Hepatic stellate cell (primary cell): ENCODE results near the gene AGBL1.
"Not testable (repeated sequence)": the region's sequence is repeated elsewhere in the genome, so short reads cannot be mapped to it uniquely, and the experiment has no call there.

Source experiments
- DNase-seq: peaks from one replicate; pipeline ENCODE4 v3.0.0; 2011; ENCODE audit warnings: low spot score

AGBL1 gene

GRCh38 chr15:86522721-86523120 is 443.1 kb downstream of the AGBL1 start:
- no peak for DNase-seq

- DNase-seq, result no peak
Measured at GRCh38 chr15:86526938-86527690, 447.4 kb downstream of the AGBL1 start.

GRCh38 chr15:86528094-86528493 is 448.4 kb downstream of the AGBL1 start:
- not testable (repeated sequence) for DNase-seq

- no peak for DNase-seq
Measured at GRCh38 chr15:86538141-86538540, 458.5 kb downstream of the AGBL1 start.

- no peak for DNase-seq
Measured at GRCh38 chr15:86540840-86541467, 461.3 kb downstream of the AGBL1 start.

- no peak for DNase-seq
Measured at GRCh38 chr15:86541540-86541939, 461.9 kb downstream of the AGBL1 start.

GRCh38 chr15:86550075-86550474 is 470.4 kb downstream of the AGBL1 start:
- DNase-seq, result no peak

GRCh38 chr15:86553108-86553507 is 473.4 kb downstream of the AGBL1 start:
- no peak for DNase-seq

GRCh38 chr15:86555098-86555497 is 475.4 kb downstream of the AGBL1 start:
- DNase-seq, result no peak

GRCh38 chr15:86555939-86556338 is 476.3 kb downstream of the AGBL1 start:
- DNase-seq, result no peak

- DNase-seq, result no peak
Measured at GRCh38 chr15:86556396-86557017, 476.8 kb downstream of the AGBL1 start.

GRCh38 chr15:86557018-86557550 is 477.4 kb downstream of the AGBL1 start:
- DNase-seq, result no peak

- DNase-seq, result no peak
Measured at GRCh38 chr15:86558252-86558651, 478.6 kb downstream of the AGBL1 start.

- no peak for DNase-seq
Measured at GRCh38 chr15:86558686-86559085, 479.0 kb downstream of the AGBL1 start.

GRCh38 chr15:86568378-86568777 is 488.7 kb downstream of the AGBL1 start:
- DNase-seq, result no peak

- no peak for DNase-seq
Measured at GRCh38 chr15:86570738-86571137, 491.1 kb downstream of the AGBL1 start.

GRCh38 chr15:86571873-86572272 is 492.2 kb downstream of the AGBL1 start:
- DNase-seq, result no peak

- no peak for DNase-seq
Measured at GRCh38 chr15:86572368-86572841, 492.7 kb downstream of the AGBL1 start.

- DNase-seq, result no peak
Measured at GRCh38 chr15:86573476-86573875, 493.8 kb downstream of the AGBL1 start.

GRCh38 chr15:86588413-86588812 is 508.7 kb downstream of the AGBL1 start:
- no peak for DNase-seq

GRCh38 chr15:86590461-86590860 is 510.8 kb downstream of the AGBL1 start:
- no peak for DNase-seq

- no peak for DNase-seq
Measured at GRCh38 chr15:86591158-86591557, 511.5 kb downstream of the AGBL1 start.
